Activated CD8-positive, alpha-beta memory T cell treated with anti-CD3 and anti-CD28 coated beads for 4 hours (primary cell): ENCODE data around the gene TAF9.
"Not testable (repeated sequence)": the region's sequence is repeated elsewhere in the genome, so short reads cannot be mapped to it uniquely, and the experiment has no call there.

Experiments used
- DNase-seq, 2 donors: peaks; one replicate each; pipeline ENCODE4 v3.0.0-alpha.2; 2020; ENCODE audit warnings: low read depth in 2 of 2

The TAF9 gene

GRCh38 chr5:69335341-69335935 lies 33.9 kb downstream of the TAF9 start:
- DNase-seq: no peak

GRCh38 chr5:69334793-69335268 lies 34.5 kb downstream of the TAF9 start:
- DNase-seq: peak; percentile 35 to 48

DNA sequence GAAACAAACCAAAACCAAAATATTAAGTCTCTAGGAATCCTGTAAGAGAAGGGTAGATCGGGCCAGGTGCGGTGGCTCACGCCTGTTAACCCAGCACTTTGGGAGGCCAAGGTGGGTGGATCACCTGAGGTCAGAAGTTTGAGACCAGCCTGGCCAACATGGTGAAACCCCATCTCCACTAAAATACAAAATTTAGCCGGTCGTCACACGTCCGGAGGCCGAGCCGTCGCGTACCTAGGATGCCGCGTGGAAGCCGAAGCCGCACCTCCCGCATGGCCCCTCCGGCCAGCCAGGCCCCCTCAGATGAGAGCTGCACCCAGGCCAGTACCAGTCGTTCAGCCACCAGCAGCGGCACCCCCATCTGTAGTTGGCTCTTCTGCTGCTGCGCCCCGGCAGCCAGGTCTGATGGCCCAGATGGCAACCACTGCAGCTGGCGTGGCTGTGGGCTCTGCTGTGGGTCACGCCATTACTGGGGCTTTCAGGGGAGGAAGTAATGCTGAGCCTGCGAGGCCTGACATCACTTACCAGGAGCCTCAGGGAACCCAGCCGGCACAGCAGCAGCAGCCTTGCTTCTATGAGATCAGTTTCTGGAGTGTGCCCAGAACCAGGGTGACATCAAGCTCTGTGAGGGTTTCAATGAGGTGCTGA lies 35.5 kb downstream of the TAF9 start:
- not testable (repeated sequence) for DNase-seq

- DNase-seq: no peak
These were observed 37.5 kb downstream of the TAF9 start for GRCh38 chr5:69331528-69332445.

DNA sequence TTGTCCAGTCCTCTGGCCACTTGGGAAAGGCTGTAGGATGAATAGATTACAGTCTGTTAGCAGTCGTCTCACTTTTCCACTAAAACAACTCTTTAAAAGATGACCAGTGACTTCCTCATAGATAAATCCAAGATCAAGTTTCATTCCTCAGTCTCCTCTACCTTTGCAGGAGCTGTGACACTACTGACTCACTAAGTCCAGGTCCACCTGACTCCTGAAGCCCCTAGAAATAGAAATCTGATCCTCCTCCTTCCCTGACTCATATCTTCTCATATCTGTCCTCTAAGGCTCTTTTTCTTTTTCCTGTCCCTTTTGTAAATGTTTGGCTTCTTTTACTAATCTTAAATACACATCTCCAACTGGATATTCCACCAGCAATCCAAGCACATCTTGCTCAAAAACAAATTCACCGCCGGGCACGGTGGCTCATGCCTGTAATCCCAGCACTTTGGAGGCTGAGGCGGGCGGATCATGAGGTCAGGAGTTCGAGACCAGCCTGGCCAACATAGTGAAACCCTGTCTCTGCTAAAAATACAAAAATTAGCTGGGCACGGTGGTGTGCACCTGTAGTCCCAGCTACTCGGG lies 39.3 kb downstream of the TAF9 start:
- DNase-seq: no peak

DNA sequence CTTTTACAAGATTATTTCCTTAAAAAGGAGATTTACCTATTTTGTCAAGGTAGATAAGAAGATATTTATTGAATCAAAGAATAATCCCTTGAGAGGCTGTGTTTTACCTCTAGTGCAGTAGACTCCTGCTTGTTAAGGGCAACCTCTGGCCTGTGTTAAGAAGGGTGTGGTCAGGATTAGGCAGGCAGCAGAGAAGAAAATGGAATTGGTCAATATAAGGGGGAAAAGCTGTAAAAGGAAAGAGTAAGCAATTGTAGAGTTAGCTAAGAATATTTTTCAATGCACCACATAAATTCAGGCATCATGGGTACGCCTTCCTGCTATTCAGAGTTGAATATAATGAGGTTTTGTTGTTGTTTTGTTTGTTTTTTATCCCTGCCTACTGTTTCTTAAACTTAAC lies 43.0 kb downstream of the TAF9 start:
- DNase-seq: no peak

GRCh38 chr5:69317391-69317790 lies 51.9 kb downstream of the TAF9 start:
- DNase-seq: no peak

- DNase-seq: no peak
These were observed 53.3 kb downstream of the TAF9 start for GRCh38 chr5:69315972-69316371.
